Stimulated activated naive B cell treated with anti-CD40 and anti-IgM and Interleukin-4, amounts not matched to agents 10 μg/mL and 1 μg/mL and 100 μg/mL, for 72 hours (primary cell): ENCODE data around the gene ADAMTS5.

Experiments used
- ATAC-seq, 2 donors: fragments of 150-1000 bp; cut with Tn5 transposase; replicated peaks; 2 replicates each; pipeline ENCODE4 v1.10.0; 2021; ENCODE audit warnings: moderate library complexity in 1 of 2
- DNase-seq: peaks from one replicate; pipeline ENCODE4 v3.0.0; 2021
- H3K27ac Mint-ChIP-seq: one replicate; pipeline ENCODE4 v1.8.0; 2022; ENCODE audit warnings: mild to moderate bottlenecking, mixed read lengths
- H3K27me3 Mint-ChIP-seq, 2 donors: one replicate each; pipeline ENCODE4 v1.8.0; 2022; ENCODE audit warnings: mixed read lengths in 2 of 2
- H3K36me3 Mint-ChIP-seq, 2 donors: one replicate each; pipeline ENCODE4 v1.8.0; 2022; ENCODE audit warnings: mixed read lengths in 2 of 2, mild to moderate bottlenecking in 1 of 2
- H3K4me1 Mint-ChIP-seq, 2 donors: one replicate each; pipeline ENCODE4 v1.8.0; 2022; ENCODE audit warnings: mixed read lengths in 2 of 2, mild to moderate bottlenecking in 1 of 2
- H3K4me3 Mint-ChIP-seq, 2 donors: one replicate each; pipeline ENCODE4 v1.8.0; 2022; ENCODE audit warnings: mild to moderate bottlenecking in 2 of 2, mixed read lengths in 2 of 2, moderate library complexity in 1 of 2
- H3K9me3 Mint-ChIP-seq, 2 donors: one replicate each; pipeline ENCODE4 v1.8.0; 2022; ENCODE audit warnings: mixed read lengths in 2 of 2, mild to moderate bottlenecking in 1 of 2

ADAMTS5 gene

GRCh38 chr21:26967062-26967913, at the start of gene ADAMTS5:
Gene ADAMTS5, minus strand, starts transcription at chr21:26967088. Its CDS starts 697 bp downstream, at chr21:26966391.
- DNase-seq (no peak), ATAC-seq (no peak)
- H3K27me3 Mint-ChIP-seq, result peaks cover 47 to 50% of the 10 kb centered on the region in 2 donors
- H3K4me3 Mint-ChIP-seq, result peak within 1 kb of the TSS in 1 of 2 donors; percentile 57
- H3K36me3 Mint-ChIP-seq, result no peaks in the 10 kb centered on the region
- peak within 1 kb of the TSS; percentile 89 for H3K27ac Mint-ChIP-seq
- H3K9me3 Mint-ChIP-seq, result no peaks in the 10 kb centered on the region
- H3K4me1 Mint-ChIP-seq, result peaks cover 9 to 16% of the 10 kb centered on the region in 2 donors

DNA sequence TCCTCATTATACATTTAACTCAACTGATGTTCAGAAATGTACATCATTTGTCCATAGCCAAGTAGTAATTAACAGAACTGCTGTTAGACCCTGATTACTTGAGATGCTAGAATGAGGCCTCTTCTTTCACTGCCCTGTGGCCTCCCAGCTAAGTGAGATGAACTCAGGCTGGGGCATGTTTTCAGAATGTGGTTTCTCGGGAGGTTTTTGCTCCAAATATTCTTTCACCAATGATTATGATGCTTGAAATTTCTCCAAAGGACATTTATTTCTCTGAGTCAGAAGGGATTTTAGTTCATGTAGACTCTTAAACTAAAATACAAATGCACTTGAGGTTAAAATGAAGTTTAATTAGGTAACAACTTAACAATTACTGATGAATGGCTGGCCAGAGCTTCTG, 34.6 kb upstream of the ADAMTS5 start:
- ATAC-seq, result no peak
- H3K27me3 Mint-ChIP-seq, result no peaks in the 10 kb centered on the region
- no peak for DNase-seq
- no peak overlapping the region for H3K4me3 Mint-ChIP-seq
- no peaks in the 10 kb centered on the region for H3K4me1 Mint-ChIP-seq
- no peak overlapping the region for H3K27ac Mint-ChIP-seq
- H3K36me3 Mint-ChIP-seq, result no peaks in the 10 kb centered on the region
- H3K9me3 Mint-ChIP-seq, result peaks cover 4 to 5% of the 10 kb centered on the region in 2 donors

DNA sequence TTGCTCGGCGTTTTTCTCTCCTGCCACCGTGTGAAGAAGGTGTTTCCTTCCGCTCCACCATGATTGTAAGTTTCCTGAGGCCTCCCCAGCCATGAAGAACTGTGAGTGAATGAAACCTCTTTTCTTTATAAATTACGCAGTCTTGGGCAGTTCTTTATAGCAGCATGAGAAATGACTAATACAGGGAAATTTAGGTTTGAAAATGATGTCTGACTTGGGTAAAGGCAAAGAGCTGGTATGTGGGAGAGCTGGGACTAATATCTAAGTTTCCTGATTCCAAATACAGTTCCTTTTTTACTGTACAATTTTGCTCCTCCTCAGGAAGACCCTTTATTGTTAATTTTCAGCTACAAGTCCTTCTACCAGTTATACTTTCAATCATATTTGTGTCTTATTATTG, 16.7 kb upstream of the ADAMTS5 start:
- H3K4me1 Mint-ChIP-seq, result no peaks in the 10 kb centered on the region

DNA sequence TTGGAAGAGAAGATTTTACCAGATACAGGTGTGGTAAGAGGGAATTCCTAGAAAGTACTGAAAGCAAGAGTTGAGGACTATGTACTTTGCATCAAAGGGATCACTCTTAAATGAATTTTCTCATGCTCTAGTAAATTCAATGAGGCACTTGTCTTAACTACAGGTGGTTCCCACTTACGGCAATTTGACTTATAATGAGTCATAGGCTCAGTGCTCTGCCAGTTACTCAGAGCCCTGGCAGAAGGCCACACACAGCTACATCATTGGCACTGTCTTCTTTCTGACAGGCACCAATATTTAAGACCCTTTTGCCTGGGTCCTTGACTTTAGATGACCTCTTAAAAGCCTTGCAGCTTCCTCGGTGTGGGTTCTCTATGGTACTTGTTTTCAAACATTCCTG, 15.9 kb upstream of the ADAMTS5 start:
- Mint-ChIP-seq H3K4me3 (no peak overlapping the region), H3K27ac (no peak overlapping the region), H3K27me3 (no peaks in the 10 kb centered on the region), H3K36me3 (no peaks in the 10 kb centered on the region), H3K4me1 (no peaks in the 10 kb centered on the region), H3K9me3 (peaks cover 4 to 7% of the 10 kb centered on the region in 2 donors)
- ATAC-seq (no peak), DNase-seq (no peak)

More for the DNA sequence above, 16.7 kb upstream of the ADAMTS5 start:
- no peak for ATAC-seq
- Mint-ChIP-seq H3K4me3 (no peak overlapping the region), H3K27ac (no peak overlapping the region), H3K36me3 (no peaks in the 10 kb centered on the region), H3K9me3 (peaks cover 8 to 11% of the 10 kb centered on the region in 2 donors), H3K27me3 (no peaks in the 10 kb centered on the region)
- no peak for DNase-seq

GRCh38 chr21:26977746-26978145, 10.9 kb upstream of the ADAMTS5 start:
- H3K27me3 Mint-ChIP-seq, result no peaks in the 10 kb centered on the region
- H3K36me3 Mint-ChIP-seq, result no peaks in the 10 kb centered on the region
- H3K4me3 Mint-ChIP-seq, result no peak overlapping the region

DNA sequence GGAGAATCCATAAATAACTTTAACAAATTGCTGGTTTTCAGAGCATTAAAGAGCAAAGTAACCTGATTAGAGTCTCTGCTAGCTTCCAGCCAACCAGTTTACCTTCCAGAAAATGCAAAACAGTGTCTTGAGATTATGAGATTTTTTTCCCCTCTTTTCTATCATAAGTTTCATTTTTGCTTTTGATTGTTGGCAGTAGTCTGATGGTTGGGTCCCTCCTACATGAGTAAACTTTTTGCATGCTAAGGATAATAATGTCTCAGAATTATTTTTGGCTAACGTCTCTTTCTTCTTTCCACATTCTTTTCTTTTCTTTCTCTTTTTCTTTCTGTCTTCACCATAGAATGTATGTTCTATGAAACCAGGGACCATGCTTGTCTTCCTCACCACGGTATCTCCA, 6.3 kb upstream of the ADAMTS5 start:
- H3K27me3 Mint-ChIP-seq, result peaks cover 4 to 6% of the 10 kb centered on the region in 2 donors
- H3K36me3 Mint-ChIP-seq, result no peaks in the 10 kb centered on the region
- ATAC-seq (no peak), DNase-seq (no peak)
- no peak overlapping the region for H3K4me3 Mint-ChIP-seq
- H3K4me1 Mint-ChIP-seq, result peaks cover 0 to 5% of the 10 kb centered on the region in 2 donors
- no peak overlapping the region for H3K27ac Mint-ChIP-seq
- H3K9me3 Mint-ChIP-seq, result peaks cover 0 to 1% of the 10 kb centered on the region in 2 donors

More at GRCh38 chr21:26977746-26978145, 10.9 kb upstream of the ADAMTS5 start:
- DNase-seq (no peak), ATAC-seq (no peak)
- Mint-ChIP-seq H3K27ac (no peak overlapping the region), H3K9me3 (peaks cover 4 to 6% of the 10 kb centered on the region in 2 donors), H3K4me1 (no peaks in the 10 kb centered on the region)

- H3K27me3 Mint-ChIP-seq, result peaks cover 14 to 15% of the 10 kb centered on the region in 2 donors
- ATAC-seq, result no peak
- no peak overlapping the region for H3K4me3 Mint-ChIP-seq
- DNase-seq, result no peak
- H3K4me1 Mint-ChIP-seq, result peaks cover 6 to 7% of the 10 kb centered on the region in 2 donors
- no peaks in the 10 kb centered on the region for H3K36me3 Mint-ChIP-seq
- no peak overlapping the region for H3K27ac Mint-ChIP-seq
- peaks cover 0 to 1% of the 10 kb centered on the region in 2 donors for H3K9me3 Mint-ChIP-seq
Measured at GRCh38 chr21:26972192-26972591, 5.3 kb upstream of the ADAMTS5 start.

GRCh38 chr21:26969971-26970725, 3.3 kb upstream of the ADAMTS5 start:
- no peak for ATAC-seq
- Mint-ChIP-seq H3K36me3 (no peaks in the 10 kb centered on the region), H3K27ac (no peak overlapping the region), H3K4me1 (peaks cover 10 to 16% of the 10 kb centered on the region in 2 donors), H3K27me3 (peaks cover 32 to 35% of the 10 kb centered on the region in 2 donors), H3K9me3 (peaks cover 0 to 1% of the 10 kb centered on the region in 2 donors), H3K4me3 (no peak overlapping the region)
- DNase-seq, result no peak

DNA sequence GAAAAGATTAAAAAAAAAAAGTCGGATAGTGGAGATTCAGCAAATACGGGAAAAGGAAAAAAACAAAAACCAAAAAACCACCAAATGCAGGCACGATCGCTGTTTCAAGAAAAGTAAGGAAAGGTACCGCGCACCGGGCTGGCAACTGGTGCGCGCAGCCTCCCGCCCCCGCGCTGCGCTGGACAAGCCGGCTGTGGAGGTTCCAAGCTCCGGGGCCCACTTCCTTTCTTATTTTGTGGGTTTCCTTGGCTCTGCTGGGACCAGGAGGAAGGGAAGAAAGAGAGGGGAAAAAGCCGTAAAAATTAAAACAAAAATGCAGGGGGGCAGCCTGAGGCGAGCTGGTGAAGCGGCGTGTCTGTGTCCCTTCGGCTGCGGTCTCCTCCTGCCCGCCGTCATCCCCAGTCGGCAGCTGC, 233 bp downstream of the ADAMTS5 start:
- Mint-ChIP-seq H3K4me3 (no peak overlapping the region), H3K36me3 (no peaks in the 10 kb centered on the region)
- no peak for ATAC-seq

GRCh38 chr21:26965907-26966581, 844 bp downstream of the ADAMTS5 start:
- DNase-seq (no peak), ATAC-seq (no peak)
- Mint-ChIP-seq H3K4me3 (no peak overlapping the region), H3K27me3 (peaks cover 47 to 50% of the 10 kb centered on the region in 2 donors), H3K4me1 (peaks cover 6 to 16% of the 10 kb centered on the region in 2 donors), H3K27ac (no peak overlapping the region), H3K9me3 (no peaks in the 10 kb centered on the region), H3K36me3 (no peaks in the 10 kb centered on the region)

More for the DNA sequence above, 233 bp downstream of the ADAMTS5 start:
- no peak for DNase-seq
- Mint-ChIP-seq H3K27me3 (peaks cover 47 to 50% of the 10 kb centered on the region in 2 donors), H3K27ac (peak overlapping the region; percentile 59), H3K4me1 (peaks cover 6 to 16% of the 10 kb centered on the region in 2 donors), H3K9me3 (no peaks in the 10 kb centered on the region)

GRCh38 chr21:26965040-26965906, 1.6 kb downstream of the ADAMTS5 start:
- H3K4me1 Mint-ChIP-seq, result peaks cover 6 to 16% of the 10 kb centered on the region in 2 donors
- no peaks in the 10 kb centered on the region for H3K9me3 Mint-ChIP-seq
- H3K4me3 Mint-ChIP-seq, result no peak overlapping the region
- DNase-seq (no peak), ATAC-seq (no peak)
- no peaks in the 10 kb centered on the region for H3K36me3 Mint-ChIP-seq
- H3K27me3 Mint-ChIP-seq, result peaks cover 43 to 50% of the 10 kb centered on the region in 2 donors
- H3K27ac Mint-ChIP-seq, result peak overlapping the region; percentile 20

DNA sequence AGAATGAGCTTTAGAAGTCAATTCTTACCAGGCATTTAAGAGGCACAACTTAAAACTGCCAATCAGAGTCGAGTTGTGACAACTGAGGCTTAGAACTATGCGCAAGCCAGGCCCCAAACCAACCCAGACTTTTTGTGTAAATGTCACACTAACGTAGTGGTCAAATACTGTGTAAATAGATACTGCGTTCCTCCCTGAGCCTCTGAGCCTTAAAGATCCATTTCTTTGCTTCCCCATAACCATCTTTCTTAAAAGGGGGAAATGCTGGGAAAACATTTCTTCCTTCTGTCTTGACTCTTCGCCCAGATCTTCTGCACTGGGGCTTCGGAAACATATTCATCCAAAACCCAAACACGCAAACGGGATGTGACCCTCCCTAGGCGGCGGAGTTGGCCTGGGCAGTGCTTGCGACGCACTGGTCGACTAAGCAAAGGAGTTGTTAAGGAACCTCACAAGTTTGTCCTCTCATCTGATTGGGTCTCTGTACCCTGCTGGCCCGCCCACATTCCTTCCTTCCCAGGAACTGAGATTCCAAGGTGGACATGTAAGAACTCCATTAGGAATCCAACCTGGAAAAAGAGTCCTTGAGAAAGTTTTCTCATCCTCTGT, 2.6 kb downstream of the ADAMTS5 start:
- no peak for DNase-seq
- no peak overlapping the region for H3K4me3 Mint-ChIP-seq
- peaks cover 6 to 16% of the 10 kb centered on the region in 2 donors for H3K4me1 Mint-ChIP-seq
- H3K36me3 Mint-ChIP-seq, result no peaks in the 10 kb centered on the region
- no peaks in the 10 kb centered on the region for H3K9me3 Mint-ChIP-seq
- no peak overlapping the region for H3K27ac Mint-ChIP-seq
- peaks cover 43 to 50% of the 10 kb centered on the region in 2 donors for H3K27me3 Mint-ChIP-seq
- no peak for ATAC-seq

GRCh38 chr21:26962621-26963181, 4.2 kb downstream of the ADAMTS5 start:
- no peaks in the 10 kb centered on the region for H3K36me3 Mint-ChIP-seq
- H3K27ac Mint-ChIP-seq, result no peak overlapping the region
- H3K4me3 Mint-ChIP-seq, result no peak overlapping the region
- H3K27me3 Mint-ChIP-seq, result peaks cover 37 to 41% of the 10 kb centered on the region in 2 donors
- peaks cover 6 to 15% of the 10 kb centered on the region in 2 donors for H3K4me1 Mint-ChIP-seq
- H3K9me3 Mint-ChIP-seq, result no peaks in the 10 kb centered on the region
- DNase-seq (no peak), ATAC-seq (no peak)
